NCI-H1417 treated with DMSO at 0.1 percent for 48 hours (cell line): Measurements from ENCODE around the gene CIAPIN1.
"Not testable (repeated sequence)": the region's sequence is repeated elsewhere in the genome, so short reads cannot be mapped to it uniquely, and the experiment has no call there.

Source experiments
- DNase-seq: peaks from one replicate; lab custom pipeline; 2025; lab: John Stamatoyannopoulos, UW

CIAPIN1 gene

DNA sequence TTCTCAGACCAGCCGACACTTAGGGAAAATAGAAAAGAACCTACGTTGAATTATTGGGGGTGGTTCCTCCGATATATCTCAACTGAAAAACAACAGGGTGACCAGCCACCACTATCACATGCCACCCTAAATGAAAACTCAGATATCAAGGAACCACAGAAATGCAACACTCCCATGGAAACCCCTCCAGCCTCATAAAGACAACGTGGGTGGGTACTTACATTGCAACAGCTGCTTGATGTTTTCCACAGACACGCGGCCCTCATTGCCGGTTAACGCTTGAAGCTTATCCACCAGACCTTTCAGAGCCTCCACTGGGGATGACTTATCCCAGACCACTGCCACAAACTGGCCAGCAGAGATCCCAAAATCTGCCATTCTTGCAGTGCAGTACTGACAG, 6.6 kb downstream of the CIAPIN1 start:
- DNase-seq, result not testable (repeated sequence)

DNA sequence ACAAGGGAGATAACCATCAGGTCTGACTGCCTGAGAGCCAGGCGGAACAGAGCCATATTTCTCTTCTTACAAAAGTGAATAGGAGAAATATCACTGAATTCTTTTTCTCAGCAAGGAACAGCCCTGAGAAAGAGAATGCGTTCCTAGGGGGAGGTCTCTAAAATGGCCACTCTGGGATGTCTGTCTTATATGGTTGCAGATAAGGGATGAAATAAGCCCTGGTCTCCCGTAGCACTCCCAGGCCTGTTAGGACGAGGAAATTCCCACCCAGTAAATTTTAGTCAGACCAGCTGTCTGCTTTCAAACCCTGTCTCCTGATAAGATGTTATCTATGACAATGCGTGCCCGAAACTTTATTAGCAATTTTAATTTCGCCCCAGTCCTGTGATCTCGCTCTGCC, 7.2 kb downstream of the CIAPIN1 start:
- not testable (repeated sequence) for DNase-seq

DNA sequence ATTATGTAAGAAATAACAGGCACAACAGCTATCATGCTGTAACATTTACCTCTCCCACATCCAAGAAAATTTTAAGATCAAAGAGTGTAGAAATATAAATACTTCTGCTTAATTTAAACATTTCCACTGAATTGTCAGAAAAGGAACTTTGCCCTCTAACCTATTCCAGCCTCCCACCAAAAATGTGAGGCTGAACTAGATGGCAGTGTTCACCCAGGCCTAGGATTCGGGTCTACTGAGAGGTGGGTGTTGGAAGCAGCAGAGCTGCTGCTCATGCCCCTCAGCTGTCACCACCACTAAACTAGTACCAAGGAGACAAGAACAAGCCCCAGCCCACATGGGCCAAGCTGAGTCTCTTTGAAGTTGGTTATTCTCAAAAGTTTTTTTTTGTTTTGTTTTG, 11.3 kb downstream of the CIAPIN1 start:
- no peak for DNase-seq

DNA sequence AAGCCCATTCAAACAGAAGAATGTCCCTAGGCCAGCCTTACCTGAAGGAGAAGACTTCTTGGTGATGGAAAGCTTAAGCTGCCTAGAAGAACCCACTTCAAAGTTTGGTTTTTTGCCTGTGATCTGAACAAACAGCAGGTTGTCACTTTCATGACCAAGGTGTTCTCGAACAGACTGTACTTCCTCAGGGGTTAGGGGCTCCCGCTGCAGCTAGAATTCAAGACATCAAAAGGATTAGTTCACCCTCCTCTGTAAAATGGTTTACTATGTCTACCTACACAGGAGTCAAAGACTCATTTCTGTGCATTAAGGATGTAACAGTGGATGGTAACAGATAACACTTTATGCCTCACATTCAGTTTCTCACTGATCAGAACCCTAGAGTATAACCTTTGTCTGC, 13.2 kb downstream of the CIAPIN1 start:
- DNase-seq, result no peak

DNA sequence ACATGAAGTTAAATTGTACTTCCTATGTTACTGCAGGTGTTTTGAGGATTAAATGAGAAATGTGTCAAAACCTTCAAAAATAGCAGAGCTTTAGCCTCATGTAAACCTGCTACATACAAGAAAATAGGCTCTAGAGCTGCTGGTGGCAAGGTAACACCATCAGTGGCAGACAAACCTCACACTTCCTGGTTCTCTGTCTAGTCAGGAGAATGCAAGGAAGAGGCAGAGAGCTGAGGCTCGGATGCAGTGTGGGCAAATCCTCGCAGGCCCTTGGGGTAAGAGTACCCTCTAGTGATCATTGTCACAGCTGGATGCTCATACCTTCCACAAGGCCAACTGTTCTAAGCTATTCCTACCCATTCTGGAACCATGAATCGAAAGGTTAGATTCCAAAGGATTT, 14.2 kb downstream of the CIAPIN1 start:
- DNase-seq, result no peak

DNA sequence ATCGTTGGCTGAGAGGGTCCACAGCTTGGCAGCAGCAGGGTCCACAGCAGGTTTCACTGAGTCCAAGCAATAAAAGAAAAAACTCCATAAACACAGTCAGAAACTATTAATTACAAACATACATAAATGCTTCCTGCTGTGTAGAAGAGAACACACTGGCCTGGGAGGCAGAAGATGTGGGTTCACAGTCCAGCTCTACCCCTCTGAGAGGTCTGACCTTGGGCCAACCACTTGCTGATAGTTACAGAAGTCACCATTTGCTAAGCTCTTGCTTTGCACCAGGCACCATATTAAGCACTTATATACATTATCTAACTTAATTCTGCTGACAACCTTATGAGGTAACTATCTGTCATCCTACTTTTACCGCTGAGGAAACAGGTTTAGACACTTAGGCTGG, 14.7 kb downstream of the CIAPIN1 start:
- DNase-seq, result no peak

DNA sequence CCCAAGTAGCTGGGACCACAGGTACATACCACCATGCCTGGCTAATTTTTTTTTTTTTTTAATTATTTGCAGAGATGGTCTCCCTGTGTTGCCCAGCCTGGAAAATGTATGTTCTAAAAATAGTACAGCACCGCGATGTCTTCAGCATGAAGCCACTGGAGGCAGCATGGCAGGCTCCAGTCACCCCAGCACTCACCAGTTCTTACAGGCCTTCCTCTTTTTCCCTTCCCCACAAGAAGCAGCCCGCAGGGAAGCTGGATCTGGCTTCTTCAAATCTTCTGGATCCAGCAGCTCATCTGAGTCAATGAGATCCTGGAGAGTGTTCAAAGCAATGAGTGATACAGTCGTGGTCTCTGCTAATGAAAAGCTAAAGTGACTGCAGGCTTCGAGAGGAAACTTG, 16.2 kb downstream of the CIAPIN1 start:
- no peak for DNase-seq

DNA sequence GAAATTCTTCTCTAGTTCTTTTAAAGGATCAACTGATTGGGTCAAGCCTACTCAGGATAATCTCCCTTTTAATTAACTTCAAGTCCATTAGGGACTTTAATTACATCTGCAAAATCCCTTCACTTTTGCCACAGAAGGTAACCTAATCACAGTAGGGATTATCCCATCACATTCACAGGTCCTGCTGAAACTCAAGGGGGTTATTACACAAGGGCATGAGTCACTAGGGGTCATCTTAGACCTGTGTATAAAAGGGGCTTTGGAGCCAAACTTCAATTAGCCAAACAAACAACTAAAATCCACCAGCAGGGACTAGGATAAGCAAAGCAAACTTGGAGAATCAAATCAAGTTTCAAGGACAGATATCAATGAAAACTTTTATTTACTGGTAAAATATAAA, 19.4 kb downstream of the CIAPIN1 start:
- DNase-seq, result no peak

DNA sequence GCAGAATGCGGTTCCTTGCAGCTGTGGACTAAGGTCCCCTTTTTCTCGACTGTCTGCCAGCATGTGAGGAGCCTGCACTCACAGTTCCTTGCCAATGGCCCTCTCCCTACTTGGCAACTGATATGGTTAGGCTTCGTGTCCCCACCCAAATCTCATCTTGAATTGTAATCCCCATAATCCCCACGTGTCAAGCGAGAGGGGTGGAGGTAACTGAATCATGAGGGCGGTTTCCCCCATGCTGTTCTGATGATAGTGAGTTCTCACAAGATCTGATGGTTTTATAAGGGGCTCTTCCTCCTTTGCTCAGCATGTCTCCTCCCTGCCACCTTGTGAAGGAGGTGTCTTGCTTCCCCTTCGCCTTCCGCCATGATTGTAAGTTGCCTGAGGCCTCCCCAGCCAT, 19.9 kb downstream of the CIAPIN1 start:
- DNase-seq, result no peak

DNA sequence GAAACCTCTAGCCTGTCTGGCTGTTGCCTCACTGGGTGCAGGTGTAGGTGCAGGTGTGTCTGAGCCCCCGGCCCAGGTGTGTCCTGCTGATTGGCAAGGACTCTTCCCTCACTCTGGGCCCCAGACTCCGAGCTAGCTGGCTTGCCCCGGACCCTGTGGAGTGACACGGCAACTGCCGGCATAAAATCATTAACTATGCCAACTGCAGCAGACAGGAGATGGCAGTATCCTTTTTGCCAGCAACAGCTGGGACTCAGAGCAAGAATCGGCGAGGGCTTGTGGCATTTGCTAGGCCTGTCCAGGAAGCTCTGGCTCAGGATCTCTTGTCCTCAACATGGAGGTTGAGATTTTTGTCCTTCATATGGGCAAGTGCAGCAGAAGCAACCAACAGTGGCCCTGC, 20.8 kb downstream of the CIAPIN1 start:
- no peak for DNase-seq

DNA sequence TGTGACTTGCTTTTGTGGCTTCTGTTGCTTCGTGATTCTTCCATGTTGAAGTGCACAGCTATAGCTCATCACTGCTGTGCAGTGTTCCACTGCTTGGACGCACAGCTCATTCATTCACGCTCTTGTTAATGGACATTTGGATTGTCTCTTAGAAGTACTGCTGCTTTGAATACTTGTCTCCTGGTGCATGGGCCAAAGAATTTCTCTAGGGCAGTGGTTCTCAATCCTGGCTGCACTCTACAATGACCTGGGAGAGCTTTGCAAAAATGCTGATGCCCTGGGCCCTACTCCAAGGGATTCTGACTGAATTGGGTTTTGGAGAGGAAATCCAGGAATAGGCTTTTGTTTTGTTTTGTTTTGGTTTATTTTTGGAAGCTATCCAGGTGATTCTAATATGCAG, 22.6 kb downstream of the CIAPIN1 start:
- no peak for DNase-seq

DNA sequence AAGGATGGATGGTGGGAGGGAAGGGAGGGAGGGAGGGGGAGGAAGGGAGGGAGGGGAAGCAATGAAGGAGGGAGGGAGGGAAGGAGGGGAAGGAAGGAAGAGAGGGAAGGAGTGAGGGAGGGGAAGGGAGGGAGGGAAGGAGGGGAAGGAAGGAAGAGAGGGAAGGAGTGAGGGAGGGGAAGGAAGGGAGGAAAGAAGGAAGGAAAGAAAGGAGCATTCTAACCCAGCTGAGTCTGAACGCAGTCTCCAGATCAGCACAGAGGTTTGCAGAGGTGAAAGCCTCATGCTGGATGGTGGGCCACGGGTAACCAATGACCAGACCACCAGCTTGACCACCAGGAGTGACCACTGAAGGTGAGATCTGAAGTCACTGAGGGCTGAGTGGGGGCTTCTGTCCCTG, 24.0 kb downstream of the CIAPIN1 start:
- DNase-seq, result no peak

DNA sequence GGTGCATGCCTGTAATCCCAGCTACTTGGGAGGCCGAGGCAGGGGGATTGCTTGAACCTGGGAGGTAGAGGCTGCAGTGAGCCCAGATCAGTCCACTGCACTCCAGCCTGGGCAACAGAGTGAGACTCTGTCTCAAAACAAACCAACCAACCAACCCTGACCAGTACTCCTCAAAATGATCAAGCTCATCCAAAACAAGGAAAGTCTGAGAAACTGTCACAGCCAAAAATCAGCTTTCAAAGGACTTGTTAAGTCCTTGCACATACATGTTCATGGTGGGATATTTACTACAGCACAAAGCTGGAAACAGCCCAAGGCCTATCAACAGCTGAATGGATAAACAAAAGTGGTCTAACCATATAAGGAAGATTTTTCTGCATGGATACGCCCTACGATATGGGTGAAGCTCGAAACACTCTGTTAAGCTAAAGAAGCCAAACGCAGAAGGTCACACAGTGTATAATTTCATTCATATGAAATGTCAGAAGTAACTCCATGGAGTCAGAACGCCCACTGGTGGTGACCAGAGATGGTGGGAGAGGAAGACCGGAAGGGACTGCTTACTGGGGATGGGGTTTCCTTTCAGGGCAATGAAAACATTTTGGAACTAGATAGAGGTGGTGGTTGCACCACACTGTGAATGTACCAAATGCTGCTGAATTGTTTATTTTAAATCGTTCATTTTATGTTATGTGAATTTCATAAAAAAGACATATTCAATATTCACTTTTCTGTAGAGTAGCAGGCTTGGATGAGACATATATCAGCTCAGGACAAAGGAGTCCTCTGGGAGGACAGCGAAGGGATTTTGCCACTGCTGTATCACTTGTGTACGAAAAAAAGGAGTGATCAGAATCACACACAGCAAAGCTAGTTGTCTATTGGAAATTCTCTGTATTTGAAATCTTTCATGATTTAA, 24.9 kb downstream of the CIAPIN1 start:
- no peak for DNase-seq

DNA sequence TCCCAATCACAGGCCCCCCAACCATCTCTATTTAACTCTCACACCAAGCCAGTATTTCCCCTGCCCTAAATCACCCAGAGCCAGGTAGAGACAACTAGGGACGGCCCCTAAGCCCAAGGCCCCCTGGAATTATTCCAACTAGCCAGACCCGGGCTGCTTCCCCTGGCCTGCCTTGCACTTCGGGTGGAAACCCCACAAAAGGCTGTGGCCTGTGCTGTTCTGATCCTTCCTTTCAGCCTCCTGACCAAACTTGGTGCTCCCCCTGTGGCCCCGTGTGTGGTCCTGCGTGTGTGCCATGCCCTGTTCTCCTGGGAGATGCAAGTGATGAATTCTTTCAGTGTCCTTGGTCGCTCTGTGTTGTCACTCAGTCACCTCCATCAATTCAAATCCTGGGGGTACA, 27.7 kb downstream of the CIAPIN1 start:
- no peak for DNase-seq

DNA sequence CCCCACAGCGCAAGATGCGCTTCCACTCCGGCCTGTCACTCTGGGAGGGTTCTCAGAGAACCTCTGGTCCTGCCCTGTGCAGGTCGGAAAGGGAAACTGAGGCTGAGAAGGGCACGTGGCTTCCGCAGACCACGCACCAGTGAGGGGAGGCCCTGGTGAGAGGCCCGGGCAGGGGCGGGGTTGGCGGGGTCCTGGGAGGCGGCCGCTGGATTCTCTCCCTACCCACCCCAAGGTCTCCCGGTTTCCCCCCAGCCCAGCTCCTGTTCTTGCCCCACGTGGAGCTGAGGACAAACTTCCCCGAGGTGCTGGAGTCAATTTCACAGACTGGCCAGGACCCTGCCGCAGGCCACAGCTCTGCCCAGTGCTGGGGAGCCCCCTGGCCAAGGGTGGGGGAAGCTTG, 31.1 kb downstream of the CIAPIN1 start:
- DNase-seq, result no peak

DNA sequence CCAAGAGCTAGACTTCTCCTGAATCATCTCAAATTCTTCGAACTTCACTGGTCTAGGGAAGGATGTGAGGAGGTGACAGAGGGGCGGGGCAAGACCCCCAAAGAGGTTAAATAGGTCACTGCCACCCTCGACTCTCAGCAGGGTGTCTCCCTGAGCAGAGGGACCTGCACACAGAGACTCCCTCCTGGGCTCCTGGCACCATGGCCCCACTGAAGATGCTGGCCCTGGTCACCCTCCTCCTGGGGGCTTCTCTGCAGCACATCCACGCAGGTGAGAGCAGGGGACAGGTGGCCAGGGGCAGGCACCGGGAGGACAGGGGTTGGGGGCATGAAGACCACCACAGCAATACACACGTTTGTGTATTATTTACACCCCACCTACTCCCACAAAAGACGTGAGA, 33.5 kb downstream of the CIAPIN1 start:
- no peak for DNase-seq

DNA sequence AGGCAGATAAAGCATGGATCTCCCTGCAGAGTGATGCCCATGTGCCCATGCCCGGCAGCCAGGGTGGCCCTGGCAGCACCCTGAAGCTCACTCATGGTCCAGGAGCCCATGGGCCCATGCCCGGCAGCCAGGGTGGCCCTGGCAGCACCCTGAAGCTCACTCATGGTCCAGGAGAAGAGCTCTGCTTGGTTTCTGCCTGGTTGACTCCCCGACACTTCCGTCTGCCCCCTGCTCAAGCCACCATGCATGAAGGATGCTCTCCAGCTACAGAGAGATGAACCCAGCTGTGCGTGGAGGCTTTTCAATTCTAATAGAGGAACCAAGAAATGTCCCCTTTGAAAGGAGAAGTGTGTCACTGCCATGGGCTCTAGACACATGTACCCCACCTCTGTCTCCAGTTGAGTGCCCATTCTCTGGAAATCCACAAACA, 33.9 kb downstream of the CIAPIN1 start:
- DNase-seq, result no peak

DNA sequence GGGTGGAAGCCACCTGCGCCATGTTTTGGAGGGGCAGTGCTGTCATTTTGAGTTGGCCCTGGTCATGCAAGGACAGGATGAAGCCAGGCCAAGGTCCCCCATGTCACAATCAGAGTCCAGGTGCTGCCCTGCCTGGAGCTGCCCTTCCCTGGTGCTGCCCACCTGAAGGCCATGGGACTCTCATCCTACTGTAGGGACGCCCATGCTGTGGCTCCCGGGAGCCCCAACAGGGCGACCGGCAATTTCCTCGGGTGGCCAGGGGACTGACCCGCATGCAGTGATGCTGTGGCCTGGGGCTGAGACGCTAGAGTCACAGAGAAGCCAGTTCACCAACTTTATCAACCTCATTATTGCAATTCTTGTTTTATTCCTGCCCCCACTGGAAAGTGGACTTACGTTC, 34.6 kb downstream of the CIAPIN1 start:
- no peak for DNase-seq

DNA sequence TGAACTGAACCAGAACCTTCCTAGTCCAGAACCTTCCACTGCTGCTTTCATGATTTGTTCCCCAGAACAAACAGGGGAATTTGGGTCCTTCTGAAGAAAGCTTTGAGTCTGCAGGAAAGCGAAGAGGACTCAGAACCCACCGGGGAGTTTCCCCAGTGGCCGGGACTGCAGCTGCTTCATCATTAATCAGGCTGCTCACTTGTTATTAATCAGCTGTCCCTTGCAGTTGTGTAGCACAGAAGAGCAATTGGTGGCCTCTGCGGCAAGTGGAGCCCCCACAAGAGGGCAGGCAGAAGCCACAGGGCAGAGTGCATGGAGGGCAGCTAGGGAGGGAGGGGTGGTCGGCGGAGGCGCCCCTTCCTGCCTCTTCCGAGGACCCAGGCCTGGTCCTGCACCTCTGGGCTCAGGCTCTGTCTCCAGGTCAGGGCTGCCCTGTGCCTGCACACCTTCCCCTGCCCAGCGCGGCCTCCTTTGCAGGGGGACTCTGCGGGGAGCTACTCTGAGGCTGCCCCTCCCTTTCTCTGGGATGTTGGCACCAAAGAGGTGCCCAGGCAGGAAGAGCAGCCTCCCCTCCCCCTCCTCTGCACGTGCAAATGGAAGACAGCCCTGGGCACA, 35.7 kb downstream of the CIAPIN1 start:
- DNase-seq, result no peak

DNA sequence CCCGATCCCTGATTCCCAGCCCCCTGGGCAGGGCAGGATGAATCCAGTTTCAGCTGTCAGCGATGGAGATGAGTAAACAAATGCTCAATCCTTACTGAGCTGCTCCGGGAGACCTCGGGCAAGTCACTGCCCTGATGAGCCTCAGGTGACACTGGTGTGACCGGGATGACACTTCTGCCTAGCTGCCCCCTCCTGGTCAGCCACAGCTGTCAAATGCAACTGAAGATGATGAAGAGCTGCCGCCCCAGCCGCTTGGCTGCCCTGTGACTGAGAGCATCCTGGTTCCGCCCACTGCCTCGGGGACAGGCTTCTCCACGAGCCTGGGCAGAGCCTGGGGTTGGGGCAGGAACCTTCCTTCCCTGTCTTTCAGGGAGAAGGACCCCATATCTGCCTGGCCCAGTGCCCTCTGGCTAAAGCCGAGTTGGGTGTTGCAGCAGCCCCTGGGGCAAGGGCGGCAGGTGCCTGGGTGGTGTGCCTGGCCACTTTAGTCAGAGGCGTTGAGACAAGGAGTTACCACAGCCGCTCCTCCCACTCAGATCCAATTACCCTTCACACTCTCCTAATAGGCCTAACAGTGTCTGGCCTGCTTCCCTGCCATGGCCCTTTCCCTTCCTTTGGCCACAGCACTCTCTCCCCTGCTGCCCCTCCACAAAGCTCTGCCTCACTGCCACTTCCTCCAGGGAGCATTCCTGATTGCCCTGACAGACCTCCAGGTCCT, 37.2 kb downstream of the CIAPIN1 start:
- DNase-seq, result no peak

DNA sequence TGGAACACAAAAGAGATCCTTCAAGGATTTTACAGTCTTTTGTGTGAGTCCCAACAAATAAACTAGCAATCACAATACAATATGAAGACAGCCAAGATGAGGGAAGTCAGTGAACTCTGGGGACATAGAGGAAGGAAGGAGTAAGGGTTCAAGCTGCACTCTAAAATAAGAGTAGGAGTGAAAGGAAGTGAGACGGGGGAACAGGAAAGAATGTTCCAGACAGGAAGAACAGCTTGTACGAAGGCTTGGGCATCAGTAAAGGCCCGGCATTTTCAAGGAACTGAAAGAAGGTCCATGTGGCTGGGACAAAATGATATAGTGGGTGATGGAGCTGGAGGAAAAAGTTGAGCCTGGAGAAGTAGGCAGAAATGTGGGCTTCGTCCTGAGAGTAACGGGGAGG, 38.1 kb downstream of the CIAPIN1 start:
- DNase-seq, result no peak

DNA sequence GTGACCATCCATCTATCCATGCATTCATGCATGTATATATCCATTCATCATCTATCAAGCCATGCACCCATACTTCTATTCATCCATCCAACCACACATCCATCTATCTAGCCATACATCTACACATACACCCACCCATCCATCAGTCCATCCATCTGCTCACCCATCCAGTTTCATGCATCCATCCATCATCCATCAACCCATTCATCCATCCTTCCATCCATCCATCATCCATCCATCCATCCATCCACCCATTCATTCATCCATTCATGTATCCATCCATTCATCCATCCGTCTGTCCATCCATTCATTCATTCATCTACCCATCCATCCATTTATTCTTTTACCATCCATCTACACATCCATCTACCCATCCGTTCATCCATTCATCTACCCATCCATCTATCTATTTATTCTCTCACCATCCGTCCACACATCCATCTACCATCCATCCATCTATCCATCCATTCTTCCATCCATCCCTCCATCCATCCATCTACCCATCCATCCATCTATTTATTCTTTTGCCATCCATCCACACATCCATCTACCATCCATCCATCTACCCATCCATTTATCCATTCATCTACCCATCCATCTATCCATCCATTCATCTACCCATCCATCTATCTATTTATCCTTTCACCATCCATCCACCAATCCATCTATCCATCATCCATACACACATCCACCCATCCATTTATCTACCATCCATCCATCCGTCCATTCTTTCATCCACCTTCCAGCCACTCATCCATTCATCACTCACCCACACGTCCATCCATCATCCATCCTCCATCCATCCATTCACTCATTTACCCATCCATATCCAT, 39.4 kb downstream of the CIAPIN1 start:
- no peak for DNase-seq
